PC-3 (cell line): ENCODE data around the gene AGXT.

ENCODE experiments used
- EZH2 ChIP-seq: fragments of 300-600 bp; sonication (generic); IDR thresholded peaks from one replicate; pipeline ENCODE4 v1.6.1; 2017; ENCODE audit warnings: antibody characterized with exemption, mild to moderate bottlenecking, low read length; ENCODE audit not compliant: unreplicated experiment
- EZH2phosphoT487 ChIP-seq: fragments of 300-600 bp; sonication (generic); IDR thresholded peaks from 2 replicates; pipeline ENCODE4 v1.6.1; 2018; ENCODE audit warnings: mild to moderate bottlenecking, antibody characterized with exemption, low read length, borderline replicate concordance
- TF ChIP-seq, protein P1 (sequence below): fragments of 300-600 bp; sonication (generic); conservative IDR thresholded peaks from 2 replicates; pipeline ENCODE4 v1.5.1; 2017; ENCODE audit warnings: antibody characterized with exemption, low read depth, mild to moderate bottlenecking, low read length

DNA sequence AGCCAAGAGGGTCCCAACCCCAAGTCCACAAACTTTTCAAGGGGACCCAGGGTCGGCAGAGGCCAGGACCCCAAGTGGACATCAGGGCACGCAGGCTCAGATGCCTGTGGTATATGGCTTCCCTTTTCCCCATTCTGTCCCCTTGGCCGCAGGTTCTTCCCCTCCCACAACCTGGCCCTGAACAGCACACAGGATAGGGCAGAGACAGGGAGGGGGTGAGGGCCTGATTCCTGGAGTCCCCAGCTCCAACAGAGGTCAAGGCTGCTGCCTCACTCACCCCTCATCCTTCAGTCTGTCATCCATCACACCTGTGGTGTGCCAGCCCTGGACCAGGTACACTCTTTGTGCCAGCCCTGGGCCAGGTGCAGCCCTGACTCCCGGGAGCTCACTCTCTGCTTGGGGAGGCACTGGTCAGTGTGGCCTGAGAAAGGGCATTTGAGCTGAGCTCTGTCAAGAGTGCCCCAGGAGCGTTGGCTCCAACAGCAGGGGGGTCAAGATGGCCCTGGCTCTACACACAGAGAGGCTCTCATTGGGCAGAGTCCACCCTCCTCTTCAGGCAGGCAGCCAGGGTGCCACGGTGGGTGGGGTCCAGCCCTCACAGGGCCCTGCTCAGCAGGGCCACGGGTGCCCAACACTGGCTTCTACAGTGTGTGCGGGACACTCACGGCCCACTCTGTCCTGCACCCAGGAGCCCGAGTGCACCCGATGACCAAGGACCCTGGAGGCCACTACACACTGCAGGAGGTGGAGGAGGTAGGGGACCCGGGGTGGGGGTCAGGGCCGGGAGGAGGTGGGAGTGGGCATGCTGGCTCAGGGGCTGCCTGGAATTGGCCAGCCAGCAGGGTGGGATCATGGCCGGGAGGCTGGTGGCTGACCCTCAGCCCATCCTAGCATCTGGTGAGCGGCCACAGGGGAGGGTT is 1.6 kb downstream of the AGXT start:
- TF ChIP-seq, protein P1, sequence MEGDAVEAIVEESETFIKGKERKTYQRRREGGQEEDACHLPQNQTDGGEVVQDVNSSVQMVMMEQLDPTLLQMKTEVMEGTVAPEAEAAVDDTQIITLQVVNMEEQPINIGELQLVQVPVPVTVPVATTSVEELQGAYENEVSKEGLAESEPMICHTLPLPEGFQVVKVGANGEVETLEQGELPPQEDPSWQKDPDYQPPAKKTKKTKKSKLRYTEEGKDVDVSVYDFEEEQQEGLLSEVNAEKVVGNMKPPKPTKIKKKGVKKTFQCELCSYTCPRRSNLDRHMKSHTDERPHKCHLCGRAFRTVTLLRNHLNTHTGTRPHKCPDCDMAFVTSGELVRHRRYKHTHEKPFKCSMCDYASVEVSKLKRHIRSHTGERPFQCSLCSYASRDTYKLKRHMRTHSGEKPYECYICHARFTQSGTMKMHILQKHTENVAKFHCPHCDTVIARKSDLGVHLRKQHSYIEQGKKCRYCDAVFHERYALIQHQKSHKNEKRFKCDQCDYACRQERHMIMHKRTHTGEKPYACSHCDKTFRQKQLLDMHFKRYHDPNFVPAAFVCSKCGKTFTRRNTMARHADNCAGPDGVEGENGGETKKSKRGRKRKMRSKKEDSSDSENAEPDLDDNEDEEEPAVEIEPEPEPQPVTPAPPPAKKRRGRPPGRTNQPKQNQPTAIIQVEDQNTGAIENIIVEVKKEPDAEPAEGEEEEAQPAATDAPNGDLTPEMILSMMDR, result no peak
- TF ChIP-seq EZH2, result no peak
- TF ChIP-seq EZH2phosphoT487, result no peak
